H1 (cell line): ENCODE measurements around the gene TBC1D22A. TPM values are rescaled to one million over a fixed set of nuclear protein-coding genes. Genes with fewer than 3 reads are reported as not detected.

Source experiments
- ASH2L ChIP-seq: fragments of 200-600, 300-600 bp; sonication (generic); IDR thresholded peaks from one replicate; pipeline ENCODE4 v1.7.1; 2017; ENCODE audit warnings: low read length
- EP300 ChIP-seq, 2 experiments: IDR thresholded peaks; 1 replicate in 1 of 2; 2 replicates in 1 of 2; pipeline ENCODE4 v1.6.1; 2011 to 2012; ENCODE audit warnings: low read depth in 2 of 2, low read length in 2 of 2, mild to moderate bottlenecking in 2 of 2, borderline replicate concordance in 1 of 2, inconsistent platforms in 1 of 2, moderate library complexity in 1 of 2
- KDM1A ChIP-seq: fragments of 200-600, 300-600 bp; sonication (generic); IDR thresholded peaks from 2 replicates; pipeline ENCODE4 v1.7.1; 2016; ENCODE audit warnings: mild to moderate bottlenecking, low read length, borderline replicate concordance
- KDM4A ChIP-seq: IDR thresholded peaks from one replicate; pipeline ENCODE4 v1.7.1; 2012; ENCODE audit warnings: low read depth, mild to moderate bottlenecking, moderate library complexity, low read length, inconsistent platforms; ENCODE audit not compliant: severe bottlenecking
- POLR2AphosphoS5 ChIP-seq: IDR thresholded peaks from 2 replicates; pipeline ENCODE4 v1.6.1; 2011; ENCODE audit warnings: low read depth, low read length
- POU5F1 ChIP-seq: IDR thresholded peaks from 2 replicates; pipeline ENCODE4 v1.6.1; 2011; ENCODE audit warnings: low read depth, mild to moderate bottlenecking, low read length, moderate library complexity
- polyA plus RNA-seq, 7 experiments: library from polyadenylated mRNA; depleted of rRNA in 3 of 7; stranded (reverse) in 5 of 7; unstranded in 2 of 7; fragments of >200 nt in 5 of 7; fragments of 200-250 nt in 2 of 7; gene quantifications; 1 replicate in 5 of 7; 2 replicates in 1 of 7; 4 replicates in 1 of 7; pipeline versions ENCODE4 v1.2.1 to v1.2.3, GENCODE V29; 2011 to 2013; ENCODE audit warnings: missing spikeins in 2 of 7, mixed read lengths in 2 of 7
- total RNA-seq: library from RNA; stranded (reverse); fragmentation: NEBNext Ultra II Directional; extraction: Animal tissue kit (Norgen Biotek cat#: 25700); gene quantifications from 2 replicates; pipeline ENCODE4 v1.2.1, GENCODE V29; 2021
- TF ChIP-seq, protein P1 (sequence below): fragments of 300-600 bp; sonication (generic); IDR thresholded peaks from 2 replicates; pipeline ENCODE4 v1.7.1; 2012; ENCODE audit warnings: low read length, moderate library complexity, mild to moderate bottlenecking, inconsistent platforms; ENCODE audit not compliant: insufficient replicate concordance

The TBC1D22A gene
- total and polyA plus RNA-seq, 2 of the 8 experiments (the other 6 are each of a cell fraction or from before 2014, with no cell fraction given) = 11.9 to 18.4 TPM

GRCh38 chr22:46934172-46934745, 171.8 kb downstream of the TBC1D22A start (continued):
- TF ChIP-seq, protein P1, sequence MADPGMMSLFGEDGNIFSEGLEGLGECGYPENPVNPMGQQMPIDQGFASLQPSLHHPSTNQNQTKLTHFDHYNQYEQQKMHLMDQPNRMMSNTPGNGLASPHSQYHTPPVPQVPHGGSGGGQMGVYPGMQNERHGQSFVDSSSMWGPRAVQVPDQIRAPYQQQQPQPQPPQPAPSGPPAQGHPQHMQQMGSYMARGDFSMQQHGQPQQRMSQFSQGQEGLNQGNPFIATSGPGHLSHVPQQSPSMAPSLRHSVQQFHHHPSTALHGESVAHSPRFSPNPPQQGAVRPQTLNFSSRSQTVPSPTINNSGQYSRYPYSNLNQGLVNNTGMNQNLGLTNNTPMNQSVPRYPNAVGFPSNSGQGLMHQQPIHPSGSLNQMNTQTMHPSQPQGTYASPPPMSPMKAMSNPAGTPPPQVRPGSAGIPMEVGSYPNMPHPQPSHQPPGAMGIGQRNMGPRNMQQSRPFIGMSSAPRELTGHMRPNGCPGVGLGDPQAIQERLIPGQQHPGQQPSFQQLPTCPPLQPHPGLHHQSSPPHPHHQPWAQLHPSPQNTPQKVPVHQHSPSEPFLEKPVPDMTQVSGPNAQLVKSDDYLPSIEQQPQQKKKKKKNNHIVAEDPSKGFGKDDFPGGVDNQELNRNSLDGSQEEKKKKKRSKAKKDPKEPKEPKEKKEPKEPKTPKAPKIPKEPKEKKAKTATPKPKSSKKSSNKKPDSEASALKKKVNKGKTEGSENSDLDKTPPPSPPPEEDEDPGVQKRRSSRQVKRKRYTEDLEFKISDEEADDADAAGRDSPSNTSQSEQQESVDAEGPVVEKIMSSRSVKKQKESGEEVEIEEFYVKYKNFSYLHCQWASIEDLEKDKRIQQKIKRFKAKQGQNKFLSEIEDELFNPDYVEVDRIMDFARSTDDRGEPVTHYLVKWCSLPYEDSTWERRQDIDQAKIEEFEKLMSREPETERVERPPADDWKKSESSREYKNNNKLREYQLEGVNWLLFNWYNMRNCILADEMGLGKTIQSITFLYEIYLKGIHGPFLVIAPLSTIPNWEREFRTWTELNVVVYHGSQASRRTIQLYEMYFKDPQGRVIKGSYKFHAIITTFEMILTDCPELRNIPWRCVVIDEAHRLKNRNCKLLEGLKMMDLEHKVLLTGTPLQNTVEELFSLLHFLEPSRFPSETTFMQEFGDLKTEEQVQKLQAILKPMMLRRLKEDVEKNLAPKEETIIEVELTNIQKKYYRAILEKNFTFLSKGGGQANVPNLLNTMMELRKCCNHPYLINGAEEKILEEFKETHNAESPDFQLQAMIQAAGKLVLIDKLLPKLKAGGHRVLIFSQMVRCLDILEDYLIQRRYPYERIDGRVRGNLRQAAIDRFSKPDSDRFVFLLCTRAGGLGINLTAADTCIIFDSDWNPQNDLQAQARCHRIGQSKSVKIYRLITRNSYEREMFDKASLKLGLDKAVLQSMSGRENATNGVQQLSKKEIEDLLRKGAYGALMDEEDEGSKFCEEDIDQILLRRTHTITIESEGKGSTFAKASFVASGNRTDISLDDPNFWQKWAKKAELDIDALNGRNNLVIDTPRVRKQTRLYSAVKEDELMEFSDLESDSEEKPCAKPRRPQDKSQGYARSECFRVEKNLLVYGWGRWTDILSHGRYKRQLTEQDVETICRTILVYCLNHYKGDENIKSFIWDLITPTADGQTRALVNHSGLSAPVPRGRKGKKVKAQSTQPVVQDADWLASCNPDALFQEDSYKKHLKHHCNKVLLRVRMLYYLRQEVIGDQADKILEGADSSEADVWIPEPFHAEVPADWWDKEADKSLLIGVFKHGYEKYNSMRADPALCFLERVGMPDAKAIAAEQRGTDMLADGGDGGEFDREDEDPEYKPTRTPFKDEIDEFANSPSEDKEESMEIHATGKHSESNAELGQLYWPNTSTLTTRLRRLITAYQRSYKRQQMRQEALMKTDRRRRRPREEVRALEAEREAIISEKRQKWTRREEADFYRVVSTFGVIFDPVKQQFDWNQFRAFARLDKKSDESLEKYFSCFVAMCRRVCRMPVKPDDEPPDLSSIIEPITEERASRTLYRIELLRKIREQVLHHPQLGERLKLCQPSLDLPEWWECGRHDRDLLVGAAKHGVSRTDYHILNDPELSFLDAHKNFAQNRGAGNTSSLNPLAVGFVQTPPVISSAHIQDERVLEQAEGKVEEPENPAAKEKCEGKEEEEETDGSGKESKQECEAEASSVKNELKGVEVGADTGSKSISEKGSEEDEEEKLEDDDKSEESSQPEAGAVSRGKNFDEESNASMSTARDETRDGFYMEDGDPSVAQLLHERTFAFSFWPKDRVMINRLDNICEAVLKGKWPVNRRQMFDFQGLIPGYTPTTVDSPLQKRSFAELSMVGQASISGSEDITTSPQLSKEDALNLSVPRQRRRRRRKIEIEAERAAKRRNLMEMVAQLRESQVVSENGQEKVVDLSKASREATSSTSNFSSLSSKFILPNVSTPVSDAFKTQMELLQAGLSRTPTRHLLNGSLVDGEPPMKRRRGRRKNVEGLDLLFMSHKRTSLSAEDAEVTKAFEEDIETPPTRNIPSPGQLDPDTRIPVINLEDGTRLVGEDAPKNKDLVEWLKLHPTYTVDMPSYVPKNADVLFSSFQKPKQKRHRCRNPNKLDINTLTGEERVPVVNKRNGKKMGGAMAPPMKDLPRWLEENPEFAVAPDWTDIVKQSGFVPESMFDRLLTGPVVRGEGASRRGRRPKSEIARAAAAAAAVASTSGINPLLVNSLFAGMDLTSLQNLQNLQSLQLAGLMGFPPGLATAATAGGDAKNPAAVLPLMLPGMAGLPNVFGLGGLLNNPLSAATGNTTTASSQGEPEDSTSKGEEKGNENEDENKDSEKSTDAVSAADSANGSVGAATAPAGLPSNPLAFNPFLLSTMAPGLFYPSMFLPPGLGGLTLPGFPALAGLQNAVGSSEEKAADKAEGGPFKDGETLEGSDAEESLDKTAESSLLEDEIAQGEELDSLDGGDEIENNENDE = no peak
- no peak for TF ChIP-seq EP300 (IDR thresholded peaks at IDR 0.05; ENCODE audit: borderline replicate concordance in 1 of 2, low read depth in 2 of 2, low read length in 2 of 2)
- no peak for TF ChIP-seq KDM4A
- no peak for TF ChIP-seq ASH2L
- no peak for TF ChIP-seq POU5F1
- TF ChIP-seq POLR2AphosphoS5 = no peak
- TF ChIP-seq KDM1A = no peak
